SHP77 treated with DMSO at 0.1 percent for 48 hours (cell line): ENCODE measurements around the gene SLC7A1.

Experiments used
- DNase-seq: peaks from one replicate; lab custom pipeline; 2025; lab: John Stamatoyannopoulos, UW

The SLC7A1 gene

DNA sequence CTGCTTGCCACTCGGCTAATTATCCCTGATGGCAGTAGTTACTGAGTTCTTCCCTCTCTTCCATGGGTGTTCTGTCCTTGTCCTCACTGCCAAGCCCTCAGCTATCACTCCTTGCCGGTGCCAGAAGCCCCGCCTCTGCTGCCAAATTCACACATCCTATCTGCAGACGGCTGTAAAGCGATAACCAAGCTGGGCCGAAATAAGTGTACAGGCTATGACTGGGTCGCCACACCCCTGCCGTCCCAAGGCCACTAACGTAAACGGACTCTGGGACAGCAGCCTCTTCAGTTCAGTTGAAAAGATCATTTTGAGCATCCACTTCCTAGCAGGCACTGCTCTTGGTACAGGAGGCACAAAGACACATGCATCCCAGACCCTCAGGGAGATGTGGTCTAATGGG is 13.3 kb downstream of the SLC7A1 start:
- DNase-seq, result no peak

DNA sequence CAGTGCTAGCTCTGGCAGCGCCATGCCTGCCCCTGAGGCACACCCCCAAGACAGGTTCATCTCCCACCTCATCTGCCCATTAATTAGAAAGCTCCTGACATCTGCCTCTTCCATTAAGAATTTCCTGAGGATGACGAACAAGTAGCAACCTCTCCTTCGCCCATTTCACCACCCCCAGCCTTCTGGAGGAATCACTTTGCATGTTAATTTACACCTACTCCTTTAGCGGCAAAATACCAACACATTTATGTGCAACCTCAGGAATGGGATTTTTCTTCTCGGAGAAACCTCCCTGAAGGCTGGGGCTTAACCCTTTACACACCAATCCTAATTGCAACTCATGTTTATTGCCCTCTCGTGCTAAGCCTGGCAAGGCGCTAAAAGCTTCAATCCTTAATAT is 13.8 kb downstream of the SLC7A1 start:
- no peak for DNase-seq

DNA sequence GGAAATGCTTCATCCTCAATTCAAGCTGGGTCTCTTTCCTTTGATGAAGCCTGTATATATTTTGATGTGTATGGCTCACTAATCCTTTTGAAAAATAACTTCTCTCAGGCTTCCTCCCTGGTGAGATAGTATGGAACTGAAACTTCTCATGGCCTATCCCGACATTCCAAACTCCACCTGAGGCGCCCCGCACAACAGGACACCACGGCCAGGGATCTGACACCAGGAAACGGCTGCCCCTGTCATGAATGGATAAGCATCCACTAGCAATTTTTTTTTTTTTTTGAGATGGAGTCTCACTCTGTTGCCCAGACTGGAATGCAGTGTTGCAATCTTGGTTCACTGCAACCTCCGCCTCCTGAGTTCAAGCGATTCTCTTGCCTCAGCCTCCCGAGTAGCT is 16.4 kb downstream of the SLC7A1 start:
- DNase-seq, result no peak

DNA sequence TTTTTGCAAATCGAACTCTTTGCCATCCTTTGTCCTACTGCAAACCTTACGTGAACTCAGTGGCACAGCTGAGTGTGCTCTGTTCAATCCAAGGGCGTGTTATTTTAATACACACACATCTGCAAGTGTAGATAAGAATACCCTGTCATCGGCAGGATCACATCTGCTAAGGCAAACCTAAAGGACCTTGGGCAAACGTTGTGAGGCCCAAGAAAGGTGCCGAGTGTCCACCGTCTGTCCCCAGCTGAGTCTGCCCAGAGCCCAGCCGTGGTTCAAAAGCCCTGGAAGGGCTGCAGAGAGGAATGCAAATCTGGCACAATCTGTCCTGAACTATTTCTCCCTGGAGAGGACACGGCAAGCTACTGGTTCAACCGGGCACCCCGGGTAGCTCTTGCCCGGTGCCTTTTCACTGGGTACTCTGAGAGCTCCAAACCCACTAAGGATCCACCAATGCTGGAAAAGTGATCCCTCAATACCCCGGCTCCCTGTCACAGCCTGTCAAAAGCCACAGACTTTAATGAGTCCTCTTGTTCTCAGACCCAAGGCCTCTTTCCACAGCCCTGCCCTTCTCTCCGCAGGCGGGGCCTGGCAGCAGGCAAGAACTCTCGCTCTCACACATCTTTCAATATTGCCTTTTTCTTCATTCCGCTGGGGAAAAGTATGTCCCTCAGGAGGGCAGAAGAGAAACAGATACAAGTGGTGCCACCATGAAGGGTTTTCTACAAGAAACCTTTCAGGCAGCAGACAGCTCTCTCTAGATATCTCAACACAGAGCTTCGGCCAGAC is 17.0 kb downstream of the SLC7A1 start:
- no peak for DNase-seq

DNA sequence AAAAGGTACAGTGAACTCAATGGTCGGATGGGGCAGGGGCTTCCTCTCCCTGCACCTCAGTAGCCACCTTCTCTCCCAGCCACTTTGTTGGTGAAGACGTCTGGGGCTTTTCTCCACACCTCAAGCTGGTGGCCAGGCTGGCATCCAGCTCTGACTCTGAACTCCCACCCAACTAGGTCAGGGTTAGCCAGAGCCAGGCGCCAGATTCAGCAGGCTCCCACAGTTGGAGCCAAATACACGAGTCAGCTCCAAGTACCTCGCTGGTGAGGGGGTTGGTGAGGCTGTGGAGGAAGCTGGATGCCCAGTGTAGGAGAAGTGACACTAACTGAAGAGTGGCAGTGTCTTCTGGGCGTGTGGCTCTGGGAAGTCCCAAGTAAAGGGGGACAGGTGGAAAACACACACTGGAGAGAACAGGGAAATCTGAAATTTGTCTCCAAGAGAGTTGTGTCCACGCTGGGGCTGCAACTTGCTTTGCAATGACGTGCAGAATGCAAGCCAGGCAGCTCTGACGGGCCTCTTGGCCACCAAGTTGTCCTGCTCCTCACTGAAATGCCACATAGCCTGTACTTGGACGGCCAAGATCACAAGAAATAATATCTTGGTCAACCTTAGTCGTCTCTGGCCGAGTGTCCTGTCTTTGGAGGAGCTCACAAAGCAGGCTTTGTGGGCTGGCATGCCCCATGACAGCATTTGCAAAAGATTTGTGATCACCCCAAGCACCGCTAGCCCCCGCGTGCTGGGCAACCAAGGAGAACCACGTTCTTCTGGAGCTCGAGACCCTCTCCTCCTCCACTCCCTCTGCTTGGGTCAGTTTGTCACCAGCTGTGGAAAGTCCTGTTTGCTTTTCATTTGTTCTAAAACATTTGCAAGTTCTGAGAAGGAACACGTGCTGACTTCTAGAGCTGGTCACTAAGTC is 18.1 kb downstream of the SLC7A1 start:
- no peak for DNase-seq

DNA sequence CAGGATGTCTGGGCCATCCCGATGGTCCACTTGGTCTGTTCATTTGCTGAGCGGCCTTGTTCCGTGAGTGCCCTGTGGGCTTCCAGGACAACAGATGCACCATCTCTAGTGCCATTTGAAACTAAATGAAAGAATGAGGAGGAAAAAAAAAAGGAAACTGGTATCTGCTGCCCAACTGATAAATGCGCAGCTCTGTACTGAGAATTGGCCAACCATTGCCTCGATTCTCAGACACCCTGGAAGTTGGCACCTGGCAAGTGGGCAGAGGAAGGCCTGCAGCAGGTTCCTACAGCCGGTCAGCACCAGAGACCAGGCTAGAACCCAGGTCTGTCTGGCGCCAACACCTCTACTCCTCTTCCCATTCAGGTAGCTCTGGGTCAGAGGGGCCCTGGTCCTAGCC is 18.9 kb downstream of the SLC7A1 start:
- no peak for DNase-seq

DNA sequence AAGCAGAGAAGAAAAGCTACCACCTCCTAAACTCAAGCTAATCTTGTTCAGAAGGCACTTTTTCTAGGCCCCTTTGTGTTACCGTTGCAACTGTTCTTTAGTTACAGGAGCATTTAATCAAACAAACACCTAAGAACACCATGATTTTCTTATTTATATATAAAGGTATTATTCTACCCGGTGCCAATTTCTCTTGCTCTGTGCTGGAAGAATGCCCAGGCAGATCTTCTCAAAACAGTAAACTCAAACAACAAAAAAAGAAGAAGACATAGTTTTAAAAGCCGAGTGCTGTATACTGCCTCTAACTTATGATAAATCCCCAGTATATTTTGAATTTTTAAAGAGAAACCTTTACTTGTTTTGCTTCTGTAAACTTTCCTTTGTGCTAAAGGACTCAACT is 20.4 kb downstream of the SLC7A1 start:
- DNase-seq, result no peak

DNA sequence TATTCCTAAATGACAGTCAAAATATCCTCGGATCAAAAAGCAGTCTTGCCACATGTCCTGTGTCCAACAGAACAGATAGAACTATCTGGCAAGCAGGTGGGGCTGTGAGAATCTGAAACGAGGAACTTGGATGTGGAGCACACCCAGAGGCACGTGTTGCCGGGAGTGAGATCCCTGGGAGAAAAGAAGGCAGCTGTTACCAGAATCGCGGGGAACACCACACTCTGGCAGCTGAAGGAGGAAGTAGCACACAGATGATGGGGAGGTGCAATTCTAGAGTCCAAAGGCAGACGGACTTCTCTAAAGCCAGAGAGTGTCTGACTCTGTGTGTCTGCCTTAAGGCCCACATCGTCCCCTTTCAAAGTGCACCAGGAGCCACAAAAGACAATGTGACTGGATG is 22.3 kb downstream of the SLC7A1 start:
- peak; percentile 12 for DNase-seq

DNA sequence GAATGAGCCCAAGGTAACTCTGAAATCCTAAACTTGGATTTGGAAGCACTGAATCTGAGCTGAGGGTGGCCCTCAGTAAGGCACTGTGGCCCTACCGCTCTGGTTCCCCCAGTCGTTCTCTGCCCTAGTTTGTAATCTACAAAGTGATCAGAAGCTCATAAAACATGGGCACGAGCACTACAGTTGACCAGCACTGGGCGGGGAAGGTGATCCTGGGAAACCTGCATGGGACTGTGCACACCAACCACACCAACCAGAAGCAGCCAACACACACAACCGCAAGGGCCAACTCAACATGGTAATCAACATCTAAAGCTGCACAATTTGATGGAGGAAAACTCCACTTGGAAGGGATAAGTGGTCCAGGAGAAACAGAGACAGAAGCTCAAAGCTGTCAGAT is 22.9 kb downstream of the SLC7A1 start:
- no peak for DNase-seq

DNA sequence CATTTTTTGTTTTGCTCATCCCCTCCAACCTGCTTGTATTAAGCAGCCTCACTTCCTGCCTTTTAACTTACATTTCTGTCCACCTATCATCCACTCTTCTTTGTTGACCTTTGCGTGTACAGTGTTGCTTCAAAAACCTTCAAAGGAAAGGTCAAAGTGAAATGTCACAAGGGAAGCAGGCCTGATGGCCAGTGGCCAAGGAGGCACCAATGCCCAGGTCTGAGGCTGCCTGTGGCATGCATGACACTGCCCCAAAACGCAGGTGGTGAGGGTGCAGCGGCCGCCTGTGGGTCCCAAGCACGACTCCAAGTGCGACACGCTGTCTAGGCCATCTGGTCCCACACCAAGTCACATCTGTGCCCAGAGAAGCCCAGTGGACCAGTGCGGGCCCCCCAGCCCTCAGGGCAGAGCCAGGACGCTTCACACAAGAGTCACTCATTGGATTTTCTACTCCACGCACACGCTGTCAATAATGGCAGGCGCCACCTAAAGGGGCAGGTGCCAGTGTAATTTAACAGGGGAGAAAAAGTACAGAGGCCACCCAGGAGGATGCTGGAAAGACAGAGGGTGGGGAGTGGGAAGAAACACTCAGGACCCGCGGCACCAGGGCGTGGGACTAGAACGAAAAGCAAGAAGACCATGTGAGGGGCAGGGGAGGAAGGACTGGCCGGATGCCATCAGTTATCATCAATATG is 23.5 kb downstream of the SLC7A1 start:
- no peak for DNase-seq

DNA sequence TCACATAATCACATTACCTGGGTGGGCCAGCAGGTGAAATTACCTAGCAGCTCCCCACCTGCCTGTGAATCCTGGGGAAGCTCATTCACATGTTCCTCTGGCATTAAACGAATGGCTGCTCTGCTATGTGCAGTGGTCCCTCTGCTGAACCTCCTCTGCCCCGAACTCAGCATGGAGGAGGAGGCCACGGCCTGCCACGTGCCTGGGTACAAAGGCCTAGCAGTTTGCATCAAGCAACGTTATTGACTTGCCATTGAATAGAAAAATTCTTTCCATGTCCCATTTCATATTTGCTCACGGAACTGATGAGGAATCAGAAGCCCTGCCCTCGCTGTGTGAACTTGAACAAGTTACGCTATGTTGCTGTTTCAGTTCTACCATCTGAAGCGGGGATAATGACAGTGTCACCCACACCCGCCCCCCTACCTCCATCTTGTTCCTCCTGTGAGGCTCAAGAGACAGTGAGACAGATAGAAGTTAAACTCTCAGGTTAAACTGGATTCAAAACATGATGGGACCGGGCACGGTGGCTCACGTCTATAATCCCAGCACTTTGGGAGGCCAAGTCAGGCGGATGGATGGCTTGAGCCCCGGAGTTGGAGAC is 25.3 kb downstream of the SLC7A1 start:
- DNase-seq, result no peak

DNA sequence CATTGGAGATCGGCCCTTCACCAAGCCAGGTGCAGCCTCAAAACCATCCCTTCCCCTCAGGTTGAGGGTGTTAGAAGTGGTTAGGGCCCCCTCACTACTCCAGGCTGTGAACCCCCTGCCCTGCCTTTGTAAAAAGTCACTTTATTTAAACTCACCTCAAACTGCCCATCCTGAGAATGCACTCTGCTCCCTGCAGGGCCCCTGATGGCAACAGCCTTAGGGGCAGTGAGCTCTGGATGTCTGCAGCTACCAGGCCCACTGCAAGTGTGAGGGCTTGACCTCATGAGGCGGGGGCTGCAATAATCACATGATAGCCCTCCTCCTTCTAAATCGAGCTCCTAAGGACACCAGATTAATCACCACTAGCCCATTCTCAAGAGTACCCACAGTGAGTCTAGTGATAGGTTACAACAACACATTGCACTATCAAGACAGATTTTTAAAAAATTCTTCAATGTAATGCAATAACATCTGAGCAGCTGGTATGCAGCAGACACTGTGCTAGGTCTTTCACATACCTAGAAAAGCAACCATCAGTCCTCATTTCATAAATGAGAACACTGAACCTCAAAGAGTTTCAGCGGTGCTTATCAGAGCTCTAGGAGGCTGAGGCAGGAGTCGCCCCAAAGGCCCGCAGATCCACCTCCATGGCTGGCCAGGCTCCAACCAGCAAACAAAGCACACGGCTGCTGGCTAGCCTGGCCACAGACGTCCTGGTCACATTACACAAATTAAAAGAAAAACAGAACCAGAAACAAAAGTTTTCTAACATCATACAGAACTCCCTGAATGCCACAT is 26.0 kb downstream of the SLC7A1 start:
- no peak for DNase-seq

DNA sequence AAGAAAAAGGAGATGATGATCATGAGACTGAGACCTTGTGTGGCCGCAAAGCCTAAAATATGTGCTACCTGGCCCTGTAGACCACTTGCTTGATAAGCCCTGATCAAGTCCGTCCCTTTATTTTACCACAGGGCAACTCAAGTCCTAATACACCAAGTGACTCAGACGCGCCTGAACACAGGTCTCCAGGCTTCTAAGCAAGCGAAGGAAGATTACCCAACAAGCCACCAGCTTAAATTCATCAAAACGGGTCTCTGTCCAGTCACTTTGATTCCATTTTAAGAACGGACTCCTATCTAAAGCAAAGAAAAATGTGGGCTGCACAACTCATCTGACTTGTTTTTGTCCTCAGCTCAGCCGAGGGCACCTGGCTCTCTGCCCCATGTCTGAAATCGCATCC is 26.8 kb downstream of the SLC7A1 start:
- DNase-seq, result no peak

DNA sequence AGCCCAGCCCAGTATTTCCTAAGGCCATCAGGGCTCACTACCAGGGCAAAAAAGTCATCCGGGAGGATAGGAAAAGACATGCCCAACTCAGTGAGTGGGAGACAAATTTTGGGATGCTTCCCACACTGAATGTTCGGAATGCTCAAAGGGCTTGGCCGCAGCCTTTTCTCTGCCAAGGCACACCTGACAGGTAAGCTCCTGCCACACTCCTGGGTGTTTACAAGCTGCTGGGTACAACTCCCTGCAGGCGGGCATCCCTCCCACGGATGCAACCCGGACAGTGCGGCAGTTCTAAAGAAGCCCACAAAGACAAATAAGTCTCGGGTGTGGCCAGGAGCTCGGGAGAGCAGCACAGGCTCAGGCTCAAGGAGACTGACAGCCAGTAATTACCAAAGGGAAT is 28.1 kb downstream of the SLC7A1 start:
- no peak for DNase-seq

DNA sequence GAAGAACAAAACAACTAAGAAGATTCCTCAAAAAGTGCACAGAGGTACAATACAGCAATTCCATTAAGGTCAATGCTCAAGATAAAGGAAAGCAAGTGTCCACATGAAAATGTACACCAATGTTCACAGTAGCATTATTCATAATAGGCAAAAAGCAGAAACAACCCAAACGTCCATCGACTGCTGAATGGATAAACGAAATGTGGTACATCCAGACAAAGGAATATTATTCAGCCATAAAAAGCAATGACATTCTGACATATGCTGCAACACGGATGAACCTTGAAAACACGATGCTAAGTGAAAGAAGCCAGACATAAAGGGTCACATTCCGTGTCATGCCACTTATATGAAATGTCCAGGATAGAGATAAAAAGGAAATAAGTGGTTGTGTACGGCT is 29.3 kb downstream of the SLC7A1 start:
- no peak for DNase-seq

DNA sequence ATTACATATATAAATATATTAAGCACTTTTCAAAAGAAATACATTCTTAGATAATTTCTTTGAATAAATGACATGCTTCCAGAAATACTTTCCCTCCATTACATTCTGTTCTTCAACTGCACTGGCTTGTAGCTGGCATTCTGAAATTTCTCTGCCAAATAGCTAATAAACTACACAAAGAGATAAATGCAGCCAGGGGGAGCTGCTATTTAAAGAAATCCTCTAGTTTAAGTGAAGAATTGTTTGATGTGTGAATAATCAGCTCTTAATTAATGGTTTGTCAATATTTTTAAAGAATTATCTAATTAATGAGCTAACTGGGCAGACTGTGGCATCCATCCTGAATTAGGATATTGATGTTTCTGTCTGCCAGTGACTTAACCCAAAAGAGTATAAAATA is 30.7 kb downstream of the SLC7A1 start:
- no peak for DNase-seq

DNA sequence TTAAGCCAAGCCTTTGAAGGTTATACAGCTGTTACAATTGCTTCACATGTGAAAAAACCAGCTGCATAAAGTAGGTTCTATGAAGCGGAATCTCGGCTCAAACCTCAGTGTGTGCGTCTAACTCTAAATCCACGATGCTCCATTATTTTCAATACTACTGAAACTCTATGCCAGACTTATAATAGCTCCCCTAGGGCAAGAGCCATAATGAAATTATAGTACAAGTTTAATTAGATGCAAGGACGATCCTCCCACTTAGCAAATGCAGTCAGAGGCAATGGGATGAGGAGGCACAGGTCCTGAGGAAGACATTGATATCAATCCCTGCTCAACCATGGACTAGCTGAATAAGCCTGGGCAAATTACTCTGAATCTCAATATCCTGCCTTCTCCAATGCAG is 31.1 kb downstream of the SLC7A1 start:
- DNase-seq, result no peak

DNA sequence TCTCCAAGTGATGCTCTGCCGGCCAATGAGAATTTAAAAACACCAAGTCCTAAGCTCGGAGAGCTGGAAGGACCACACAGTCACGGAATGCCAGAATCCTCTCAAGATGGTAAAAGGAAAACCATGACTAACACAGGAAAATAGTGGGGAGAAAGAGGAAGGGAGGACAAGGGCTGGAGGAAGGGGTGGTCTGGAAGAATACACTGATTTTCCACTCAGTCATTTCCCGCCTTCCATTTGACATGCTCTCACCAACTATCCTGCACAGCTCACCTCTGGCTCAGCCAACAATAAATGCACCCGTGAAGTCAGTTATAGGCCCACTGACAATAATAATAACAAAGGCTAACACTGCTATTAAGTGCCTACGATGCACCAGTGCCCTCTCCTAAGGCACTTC is 31.5 kb downstream of the SLC7A1 start:
- DNase-seq, result no peak

DNA sequence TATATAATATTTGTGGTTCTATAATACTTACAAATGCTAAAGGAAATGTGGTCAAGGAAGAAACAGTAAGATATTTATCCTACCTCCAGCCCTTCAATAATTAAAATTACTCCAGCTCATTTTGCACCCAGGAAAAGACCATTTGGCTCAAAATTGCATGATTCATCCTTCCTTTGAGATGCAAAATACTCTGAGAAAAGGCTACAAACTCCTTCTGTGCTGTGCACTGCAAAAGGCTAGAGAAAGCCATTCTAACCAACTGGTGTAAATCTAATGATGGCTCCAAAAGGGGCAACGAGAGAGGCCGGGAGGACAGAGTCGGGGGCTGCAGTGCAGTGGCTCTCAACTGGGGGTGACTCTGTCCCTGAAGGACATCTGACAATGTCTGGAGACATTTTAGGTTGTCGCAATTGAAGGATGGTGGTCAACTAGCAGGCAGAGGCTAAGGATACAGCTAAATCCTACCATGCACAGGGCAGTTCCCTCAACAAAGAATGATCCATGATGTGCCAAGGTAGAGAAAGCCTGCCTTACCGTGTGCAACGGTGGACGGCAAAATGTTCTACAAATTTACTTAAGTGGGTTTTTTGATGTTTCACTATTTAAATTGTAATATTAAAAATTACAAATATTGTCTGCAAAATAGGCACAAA is 32.6 kb downstream of the SLC7A1 start:
- no peak for DNase-seq

DNA sequence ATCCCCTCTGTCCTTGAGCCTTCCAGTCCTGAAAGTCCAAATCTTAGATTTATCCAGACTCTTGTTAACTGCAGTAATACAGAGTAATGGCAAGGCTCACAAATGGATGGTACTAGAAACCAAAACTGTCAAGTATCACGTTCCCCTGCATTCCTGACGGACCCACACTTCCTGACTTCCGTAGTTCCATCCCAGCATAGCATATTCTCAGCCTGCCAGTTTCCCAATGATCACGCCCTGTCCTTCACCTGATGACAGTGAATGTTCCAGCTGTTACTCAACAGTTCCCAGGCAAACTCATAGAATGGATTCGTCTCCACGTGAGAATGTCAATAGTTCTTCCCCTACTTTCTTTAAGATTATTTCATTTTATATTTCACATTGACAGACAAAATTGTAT is 33.6 kb downstream of the SLC7A1 start:
- no peak for DNase-seq

DNA sequence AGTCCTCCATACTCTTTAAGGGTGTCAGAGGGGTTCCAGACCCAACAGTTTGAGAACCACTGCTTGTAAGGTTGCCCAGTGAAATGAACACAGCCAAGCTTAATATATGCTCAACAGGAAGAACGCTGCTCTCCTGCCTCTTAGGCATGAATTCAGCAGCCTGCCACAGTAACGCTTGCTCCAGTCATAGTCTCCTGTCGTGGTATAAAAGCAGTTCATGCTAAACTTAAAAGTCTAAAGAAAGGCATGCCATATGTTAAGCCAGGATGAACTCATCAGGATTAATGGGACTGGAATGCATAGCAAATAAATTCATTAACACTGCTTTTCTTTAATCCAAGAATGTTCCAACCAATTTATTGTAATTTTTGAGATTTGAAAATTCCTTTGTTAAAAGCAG is 38.7 kb downstream of the SLC7A1 start:
- DNase-seq, result no peak
